Stimulated activated CD4-positive, alpha-beta T cell treated with anti-CD3 and anti-CD28 coated beads, TNF-alpha, amount 100 ng/mL, for 4 hours (primary cell): Measurements from ENCODE around the gene PTPRN2.
"Not testable (repeated sequence)": the region's sequence is repeated elsewhere in the genome, so short reads cannot be mapped to it uniquely, and the experiment has no call there.

Experiments
- DNase-seq, 3 experiments: peaks; one replicate each; pipeline ENCODE4 v3.0.0-alpha.2; 2020; ENCODE audit warnings: low read depth in 3 of 3

The PTPRN2 gene

DNA sequence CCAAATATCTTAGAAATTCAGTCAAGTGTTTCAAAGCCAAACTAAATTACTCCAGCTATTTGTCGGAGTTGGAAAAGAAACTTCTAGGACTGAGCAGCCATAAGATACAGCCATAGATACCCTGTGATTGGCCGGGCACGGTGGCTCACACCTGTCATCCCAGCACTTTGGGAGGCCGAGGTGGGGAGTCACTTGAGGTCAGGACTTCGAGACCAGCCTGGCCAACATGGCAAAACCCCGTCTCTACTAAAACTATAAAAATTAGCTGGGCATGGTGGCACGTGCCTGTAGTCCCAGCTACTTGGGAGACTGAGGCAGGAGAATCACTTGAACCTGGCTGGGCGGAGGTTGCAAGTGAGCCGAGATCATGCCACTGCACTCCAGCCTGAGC is 607.3 kb downstream of the PTPRN2 start:
- DNase-seq: not testable (repeated sequence)

DNA sequence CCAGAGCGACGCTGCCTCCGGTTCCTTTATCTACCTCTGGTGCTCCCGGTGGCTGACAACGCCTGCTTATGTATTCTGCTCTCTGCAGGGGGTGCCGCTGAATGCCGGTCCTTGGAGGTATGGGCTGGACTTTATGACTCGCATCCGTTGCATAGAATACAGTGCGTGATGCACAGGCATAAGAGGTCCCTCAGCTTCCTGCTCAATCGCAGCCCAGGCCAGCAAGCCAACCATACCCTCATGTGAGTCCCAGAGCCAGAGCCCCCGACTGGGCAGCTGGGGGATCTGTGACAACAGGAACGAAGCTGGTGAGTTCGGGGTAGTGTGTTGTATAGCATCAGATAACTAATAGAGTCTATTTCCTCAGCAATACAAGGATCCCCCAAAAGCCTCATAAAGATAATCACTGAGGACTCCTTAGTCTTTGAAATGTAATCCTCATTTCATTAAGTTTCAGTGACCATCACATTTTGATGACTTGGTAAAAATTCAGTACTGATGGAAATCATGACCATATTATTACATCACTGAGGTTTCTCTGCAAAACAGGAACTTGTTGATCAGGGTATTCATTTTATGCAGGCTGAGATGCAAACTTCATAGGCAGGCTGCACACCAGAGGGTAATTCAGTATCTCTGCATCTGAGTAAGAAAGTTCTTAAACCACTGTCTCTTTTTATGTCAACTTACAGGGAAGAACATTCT is 607.8 kb downstream of the PTPRN2 start:
- DNase-seq: no peak

DNA sequence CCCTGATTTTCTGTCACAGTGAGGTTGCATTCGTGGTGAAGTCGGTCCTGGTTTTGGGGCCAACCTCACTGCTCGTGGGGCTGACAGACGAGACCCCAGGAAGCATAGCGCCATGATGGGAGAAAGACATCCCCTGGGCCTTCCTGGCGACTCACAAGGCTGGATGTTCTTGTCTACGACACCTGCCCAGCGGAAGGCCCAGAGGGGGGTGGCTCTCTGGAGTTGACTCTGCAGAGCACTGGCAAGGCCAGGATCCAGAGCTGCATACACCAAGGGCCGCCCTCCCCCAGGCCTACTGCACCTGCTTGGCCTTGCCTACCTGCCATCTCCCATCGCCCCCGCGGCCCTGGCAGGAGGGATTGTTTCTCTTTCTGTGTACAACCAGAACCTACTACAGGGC is 608.9 kb downstream of the PTPRN2 start:
- DNase-seq: no peak

DNA sequence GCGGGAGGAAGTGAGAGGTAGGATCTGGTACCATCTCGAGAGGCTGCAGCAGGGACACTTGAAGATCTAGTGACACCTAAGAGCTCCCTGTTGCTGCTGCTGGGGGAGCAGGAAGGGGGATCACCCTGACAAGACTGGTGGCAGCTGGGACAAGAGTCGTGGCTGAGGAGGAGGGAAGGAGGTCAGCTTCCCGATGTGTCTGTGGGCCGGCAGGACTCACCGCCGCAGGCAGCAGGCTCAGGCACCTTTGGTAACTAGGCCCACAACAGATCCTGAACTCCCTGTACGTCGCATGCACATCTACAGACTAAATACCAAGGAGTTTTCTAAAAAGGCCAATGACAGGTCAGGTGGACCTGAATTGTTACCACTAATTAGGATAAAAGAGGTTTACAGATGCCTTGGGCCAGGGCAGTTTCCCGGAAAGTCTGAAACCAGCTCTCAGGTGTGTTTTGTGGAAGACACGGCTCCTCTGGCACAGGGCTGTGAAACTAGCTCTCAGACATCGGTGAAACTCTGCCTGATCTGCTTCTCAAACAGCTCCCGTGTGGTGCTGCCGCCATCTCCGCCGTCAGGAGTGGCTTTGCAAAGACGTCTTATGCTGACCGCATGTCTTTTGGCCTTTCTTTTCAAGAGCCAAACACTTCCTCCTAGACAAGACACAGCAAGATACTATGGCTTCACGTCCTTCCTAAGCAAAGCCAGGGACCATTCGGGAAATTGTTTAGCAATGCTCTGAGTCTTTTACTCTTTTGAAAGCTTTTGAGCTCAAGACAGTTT is 609.7 kb downstream of the PTPRN2 start:
- DNase-seq: no peak

DNA sequence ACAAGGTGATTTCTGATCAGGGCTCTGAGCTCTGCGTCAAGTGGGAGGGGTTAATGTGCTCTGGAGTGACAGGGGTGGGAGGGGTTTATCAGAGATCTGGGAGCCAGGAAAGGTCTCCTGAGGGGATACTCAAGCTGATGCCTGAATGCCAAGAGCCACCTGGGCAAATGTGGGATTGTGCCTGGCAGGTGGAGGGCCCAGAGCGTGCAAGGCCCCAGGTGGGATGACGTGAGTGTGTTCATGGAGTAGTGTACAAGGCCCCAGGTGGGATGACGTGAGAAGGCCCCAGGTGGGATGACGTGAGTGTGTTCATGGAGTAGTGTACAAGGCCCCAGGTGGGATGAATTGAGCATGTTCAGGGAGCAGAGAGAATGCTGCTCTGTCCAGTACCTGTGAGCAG is 610.3 kb downstream of the PTPRN2 start:
- DNase-seq: no peak

DNA sequence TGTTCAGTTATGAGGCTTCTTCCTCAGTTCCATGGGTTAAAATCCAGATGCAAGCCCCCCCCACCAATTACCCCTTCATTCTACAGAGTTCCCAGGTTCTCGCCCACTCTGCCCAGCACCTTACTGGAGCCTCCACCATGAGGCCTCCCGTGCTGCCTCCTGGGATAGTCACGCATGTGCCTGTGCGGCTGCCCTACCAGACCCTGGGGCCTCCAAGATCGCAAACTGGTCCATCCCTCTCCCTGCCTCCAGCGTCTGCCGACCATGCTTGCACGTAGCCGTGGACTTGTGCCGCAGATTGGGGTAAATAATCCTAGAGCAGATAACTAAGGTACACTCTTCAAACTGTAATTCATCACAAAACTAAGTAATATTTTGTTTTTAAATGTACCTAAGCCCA is 611.2 kb downstream of the PTPRN2 start:
- no peak for DNase-seq

DNA sequence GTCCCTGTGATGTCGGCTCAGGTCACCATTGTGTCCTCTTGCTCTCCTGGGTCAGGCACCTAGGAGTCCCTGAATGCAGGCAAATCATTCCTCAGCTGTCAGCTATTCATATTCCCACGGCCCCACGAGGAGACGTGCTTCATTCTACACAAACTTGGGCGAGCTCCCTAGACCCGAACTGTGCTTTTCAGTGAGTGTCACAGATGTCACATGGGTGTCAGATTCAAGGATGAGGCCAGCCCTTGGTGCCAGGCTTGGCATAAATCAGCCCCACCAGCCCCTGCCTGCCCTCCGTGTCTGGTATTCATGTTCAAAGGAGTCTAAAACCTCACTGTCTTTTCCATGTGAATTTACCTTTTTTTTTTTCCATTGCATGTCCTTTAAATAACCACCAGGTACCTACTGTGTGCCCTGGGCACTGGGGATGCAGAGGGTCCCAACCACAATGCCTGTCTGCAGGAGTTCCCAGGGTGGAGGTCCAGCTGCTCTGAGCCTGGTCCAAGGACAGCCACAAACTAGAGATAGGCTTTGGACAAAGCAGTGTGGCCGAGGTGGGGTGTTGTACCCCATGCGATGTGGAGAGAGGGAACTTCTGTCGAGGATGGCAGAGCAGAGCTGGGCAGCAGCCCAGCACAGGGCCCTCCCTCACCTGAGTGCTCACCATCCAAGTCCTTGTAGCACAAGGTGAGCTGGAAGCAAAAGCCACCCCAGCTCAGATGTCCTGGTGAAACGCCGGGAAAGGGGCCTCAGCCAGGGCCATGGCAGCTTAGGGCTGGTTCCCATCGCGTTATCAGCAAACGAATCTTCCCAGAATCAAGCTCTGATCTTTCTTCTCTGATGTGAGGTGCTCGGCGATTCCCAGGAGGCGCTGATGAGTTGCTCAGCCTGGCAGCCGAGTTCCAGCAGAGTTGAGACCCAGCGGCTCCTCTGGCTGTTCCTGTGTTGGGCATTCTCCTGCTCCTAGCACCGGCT is 611.9 kb downstream of the PTPRN2 start:
- no peak for DNase-seq

DNA sequence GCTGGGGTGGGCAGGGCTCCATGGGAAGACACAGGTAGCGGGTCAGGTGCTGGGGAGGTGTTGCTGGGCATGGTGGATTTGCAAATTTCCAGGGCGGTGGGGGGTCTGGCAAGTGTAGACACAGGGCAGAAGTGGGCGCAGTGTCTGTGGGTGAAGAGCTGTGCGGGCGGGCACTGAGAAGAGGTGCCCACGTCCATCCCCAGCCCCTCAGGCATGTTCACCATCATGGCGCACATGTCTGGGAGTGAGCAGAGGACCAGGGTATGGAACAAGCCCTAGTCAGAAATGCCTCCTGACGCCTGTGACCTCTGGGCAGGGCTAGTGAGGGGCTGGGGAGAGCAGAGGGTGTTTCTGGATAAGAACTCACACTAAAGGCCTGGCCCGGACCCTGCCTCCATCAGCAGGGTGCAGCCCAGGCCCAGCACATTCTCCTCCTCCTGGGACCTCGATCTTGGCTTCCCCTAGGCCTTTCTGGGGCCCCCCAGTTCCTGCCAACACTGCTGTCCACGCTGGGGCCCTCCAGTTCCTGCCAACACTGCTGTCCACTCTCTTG is 612.9 kb downstream of the PTPRN2 start:
- DNase-seq: no peak

DNA sequence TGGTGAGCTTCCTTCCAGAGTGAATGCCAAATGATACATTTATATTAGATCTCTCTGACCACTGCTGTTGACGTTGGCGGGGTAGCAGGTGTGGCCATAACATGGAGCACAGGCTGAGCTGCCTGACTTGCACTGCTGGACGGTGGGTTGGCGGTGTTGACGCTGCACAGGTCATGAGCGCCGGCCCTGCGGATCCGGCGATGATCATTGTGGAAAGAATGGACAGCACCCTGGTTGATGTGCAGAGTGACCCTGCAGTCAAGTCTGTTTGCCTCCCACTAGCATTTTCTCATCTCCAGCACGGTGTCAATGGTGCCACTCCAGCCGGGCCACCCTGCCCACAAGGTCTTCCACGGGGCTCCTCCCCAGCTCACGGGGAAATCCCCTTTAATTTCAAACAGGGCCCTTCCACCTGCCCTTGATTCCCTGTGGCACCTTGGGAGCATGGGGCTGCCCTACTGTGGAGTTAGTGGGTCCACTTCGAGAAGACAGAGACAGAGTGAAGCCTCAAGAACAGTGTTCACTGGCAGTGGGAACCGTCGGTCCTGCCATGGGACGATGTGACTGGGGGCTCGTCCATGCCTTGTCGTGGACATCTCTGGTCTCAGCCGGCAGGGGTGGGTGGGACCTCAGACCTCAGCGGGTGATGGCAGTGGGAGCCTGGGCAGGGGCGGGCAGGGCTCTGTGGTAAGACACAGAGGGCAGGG is 613.5 kb downstream of the PTPRN2 start:
- no peak for DNase-seq

DNA sequence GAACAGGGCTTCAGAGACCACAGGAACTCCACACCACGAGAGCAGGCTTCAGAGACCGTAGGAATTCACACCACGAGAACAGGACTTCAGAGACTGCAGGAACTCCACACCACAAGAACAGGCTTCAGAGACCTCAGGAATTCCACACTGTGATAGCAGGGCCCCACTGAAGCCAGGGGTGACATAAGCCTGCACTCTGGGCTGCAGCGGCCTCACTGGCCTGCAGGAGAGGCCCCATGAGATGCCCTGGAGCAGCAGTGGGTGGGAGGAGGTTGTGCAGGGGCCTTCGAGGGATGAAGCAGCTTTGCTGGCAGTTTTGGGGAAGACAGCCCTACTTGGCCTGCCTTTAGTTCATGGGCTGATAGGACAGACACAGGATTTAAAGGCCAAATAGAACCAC is 614.7 kb downstream of the PTPRN2 start:
- DNase-seq: no peak

DNA sequence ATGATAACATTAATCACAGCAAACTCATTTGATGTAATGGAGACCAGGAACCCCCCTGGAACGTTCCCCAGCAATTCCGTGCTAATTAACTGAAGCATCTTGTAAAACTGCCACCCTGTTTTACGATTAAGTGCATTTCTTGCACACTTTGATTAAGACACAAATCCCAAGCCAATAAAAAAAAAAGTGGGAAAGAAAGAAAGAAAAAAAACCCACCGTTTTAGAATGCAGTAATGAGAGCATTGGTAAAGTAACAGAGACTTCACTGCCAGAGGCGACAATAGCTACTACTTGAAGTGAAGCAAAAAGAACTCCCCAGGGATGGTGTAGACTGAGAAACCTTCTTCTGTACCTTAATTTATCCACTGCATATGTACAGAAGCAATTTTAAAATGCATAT is 616.1 kb downstream of the PTPRN2 start:
- no peak for DNase-seq

DNA sequence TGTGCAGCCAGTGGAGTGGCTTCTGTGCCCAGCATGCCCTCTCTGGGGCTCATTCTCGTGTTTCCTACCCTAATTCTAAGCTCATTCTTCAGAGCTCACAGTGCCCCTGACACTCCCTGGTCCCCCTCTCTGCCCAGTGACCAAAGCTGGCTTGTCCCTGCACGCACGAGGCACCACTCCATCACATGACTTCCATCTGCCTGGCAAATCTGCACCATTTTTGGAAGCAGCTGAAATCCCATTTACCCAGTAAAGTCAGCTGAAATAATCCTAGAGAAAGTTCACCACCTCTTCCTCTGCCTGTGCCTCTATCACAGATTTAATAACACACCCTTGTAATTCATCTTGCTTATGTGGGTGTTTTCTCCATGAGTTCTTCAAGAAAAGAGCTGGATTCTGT is 616.9 kb downstream of the PTPRN2 start:
- no peak for DNase-seq

DNA sequence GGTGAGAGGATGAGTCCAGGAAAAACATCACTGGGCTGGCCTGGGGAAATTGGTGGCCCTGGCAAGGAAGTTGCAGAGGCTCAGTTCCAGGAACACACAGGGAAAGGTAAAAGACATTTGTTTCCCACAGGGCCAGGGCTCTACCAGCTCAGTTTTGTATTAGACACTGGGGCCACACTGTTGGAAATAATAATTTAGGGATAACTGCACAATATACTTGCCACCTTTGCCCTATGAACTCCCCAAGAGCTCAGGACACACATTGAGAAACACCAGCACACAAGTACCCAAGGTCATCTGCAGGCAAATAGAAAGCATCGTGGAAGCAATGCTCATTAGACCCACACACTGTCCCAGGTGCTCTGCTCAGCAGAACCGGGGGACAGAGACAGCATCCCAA is 617.6 kb downstream of the PTPRN2 start:
- no peak for DNase-seq

DNA sequence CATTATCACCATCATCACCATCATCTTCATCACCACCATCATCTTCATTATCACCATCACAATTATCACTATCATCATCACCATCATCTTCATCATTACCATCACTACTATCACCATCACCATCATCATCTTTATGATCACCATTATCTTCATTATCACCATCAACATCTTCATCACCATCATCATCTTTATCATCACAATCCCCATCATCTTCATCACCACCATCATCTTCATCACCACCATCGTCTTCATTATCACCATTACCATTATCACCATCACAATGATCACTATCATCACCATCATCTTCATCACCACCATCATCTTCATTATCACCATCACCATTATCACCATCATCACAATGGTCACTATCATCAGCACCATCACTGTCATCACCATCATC is 621.1 kb downstream of the PTPRN2 start:
- DNase-seq: no peak

DNA sequence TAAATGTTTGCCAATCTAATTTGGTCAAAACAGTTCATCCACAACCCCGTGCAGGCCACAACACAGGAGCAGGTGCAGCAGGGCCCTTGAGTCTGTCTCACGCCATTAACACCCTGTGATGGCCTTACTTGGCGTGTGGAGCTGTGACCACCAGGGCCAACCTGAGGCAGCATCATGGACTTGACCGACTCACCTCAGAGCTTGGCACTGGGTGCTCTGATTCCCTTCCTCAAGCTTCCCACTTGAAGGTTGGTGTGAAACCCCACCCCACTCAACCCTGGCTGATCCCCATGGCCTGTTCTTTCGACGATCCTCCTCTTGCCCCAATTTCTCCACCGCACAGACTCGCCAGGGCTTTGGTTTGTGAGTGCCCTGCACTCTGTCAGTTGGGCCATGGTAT is 623.1 kb downstream of the PTPRN2 start:
- no peak for DNase-seq

DNA sequence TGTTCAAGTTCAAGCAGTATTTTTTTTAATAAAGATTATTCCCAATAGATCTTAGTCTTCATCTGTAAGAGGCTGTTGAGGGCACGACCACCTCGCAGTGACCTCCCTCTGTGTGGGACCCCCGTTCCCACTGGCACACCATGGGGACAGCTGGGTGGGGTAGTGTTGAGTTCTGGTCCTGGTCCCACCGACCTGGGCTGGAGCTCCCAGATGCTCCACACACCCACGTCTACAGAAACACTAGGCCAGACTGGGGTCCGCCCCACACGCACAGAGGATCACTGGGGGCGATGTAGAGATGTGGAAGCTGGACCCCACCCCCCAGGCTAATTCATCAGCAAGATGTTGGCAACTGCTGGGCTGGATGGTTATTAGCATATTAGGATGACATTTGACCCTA is 623.6 kb downstream of the PTPRN2 start:
- no peak for DNase-seq

DNA sequence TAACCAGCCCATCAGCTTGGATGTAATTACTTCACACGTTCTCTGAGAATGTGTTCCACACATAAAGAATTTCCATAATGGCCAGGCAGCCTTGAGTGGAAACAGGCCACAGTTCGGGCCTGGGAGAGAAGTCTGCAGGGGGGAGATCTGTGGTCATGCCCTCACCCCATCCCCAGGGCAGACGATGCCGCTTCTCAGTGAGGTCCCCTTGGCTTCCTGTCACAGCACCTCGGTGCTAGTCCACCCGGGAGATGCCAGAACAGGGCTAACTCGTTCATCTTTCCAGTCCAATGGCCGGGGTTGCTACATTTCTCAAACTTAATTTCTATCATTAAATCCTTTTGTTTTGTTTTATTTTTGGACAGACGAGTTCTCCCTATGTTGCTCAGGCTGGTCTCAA is 624.1 kb downstream of the PTPRN2 start:
- no peak for DNase-seq

DNA sequence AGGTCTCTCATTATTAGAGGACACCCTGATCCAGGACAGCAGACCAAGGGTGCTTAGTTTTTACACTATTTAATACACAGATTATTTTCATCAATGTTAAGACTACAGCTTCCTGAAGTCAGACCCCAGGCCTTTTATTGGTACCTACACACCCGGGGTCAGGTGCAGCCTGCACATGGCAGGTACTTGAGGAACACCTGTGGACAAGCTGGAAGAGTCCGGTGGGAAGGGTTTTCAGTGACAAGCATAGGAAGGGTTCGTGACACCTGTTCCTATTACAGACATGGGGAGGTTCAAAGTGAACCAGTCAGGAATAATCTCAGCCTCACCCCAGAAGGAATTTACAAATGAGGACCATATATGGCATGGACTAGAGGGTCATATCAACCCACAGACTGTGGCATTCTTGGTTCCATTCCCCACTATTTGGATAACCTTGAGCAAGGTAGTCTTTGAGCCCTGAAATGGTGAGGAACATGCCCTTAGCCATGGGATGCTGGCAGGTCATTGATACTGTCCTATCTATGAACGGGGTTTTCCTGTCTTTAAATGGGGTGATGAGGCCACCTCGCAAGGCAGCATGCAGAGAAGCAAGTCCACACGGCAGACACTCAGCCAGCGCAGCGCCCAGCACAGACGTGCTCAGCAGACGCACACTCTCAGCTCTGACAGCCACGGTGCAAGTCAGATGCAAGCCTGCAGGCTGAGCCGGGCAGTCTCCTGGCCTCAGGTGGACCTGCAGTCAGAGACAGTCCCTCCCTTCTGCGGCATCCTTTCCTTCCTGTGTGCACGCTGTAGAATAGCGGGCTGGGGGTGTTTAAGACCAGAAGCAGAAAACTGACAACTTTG is 624.9 kb downstream of the PTPRN2 start:
- no peak for DNase-seq

DNA sequence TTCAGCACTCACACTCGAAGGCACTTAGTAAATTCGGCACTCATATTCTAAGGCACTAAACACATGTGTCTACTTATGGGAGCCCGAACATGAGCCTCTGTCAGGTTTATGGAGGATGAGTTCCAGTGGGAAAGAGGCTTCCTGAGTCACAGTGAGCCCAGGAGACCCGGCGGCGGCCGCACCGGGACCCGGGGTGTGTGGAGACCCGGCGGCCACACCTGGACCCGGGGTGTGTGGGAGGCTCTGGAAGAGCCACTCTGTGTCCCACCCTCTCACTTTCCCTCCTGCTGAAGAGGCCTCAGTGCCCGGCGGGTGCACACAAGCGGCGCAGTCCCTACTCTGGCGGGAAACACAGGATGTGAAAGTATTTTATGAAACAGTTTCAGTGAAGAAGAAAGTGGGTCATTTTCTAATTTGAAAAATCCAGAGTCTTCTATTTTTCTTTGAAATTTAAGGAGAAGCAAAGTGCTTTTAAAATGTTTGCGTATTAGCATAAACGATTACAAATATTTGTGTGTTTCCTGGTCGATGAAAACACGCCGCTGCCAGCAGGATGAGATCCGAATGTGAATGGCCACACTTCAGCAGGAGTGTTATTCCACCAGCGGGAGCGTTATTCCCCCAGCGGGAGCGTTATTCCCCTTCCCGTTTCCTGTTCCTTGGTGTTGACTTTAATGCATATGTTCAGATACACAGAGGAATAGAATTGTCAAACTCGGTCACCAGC is 625.7 kb downstream of the PTPRN2 start:
- no peak for DNase-seq
